K562 (cell line): ENCODE measurements around the gene CCR2. TPM values are rescaled to one million over a fixed set of nuclear protein-coding genes. Genes with fewer than 3 reads are reported as not detected.

Source experiments
- GMEB1 ChIP-seq: fragments of 250-450 bp; sonication (Bioruptor Pico); IDR thresholded peaks from 2 replicates; pipeline ENCODE4 v1.4.0; 2020; ENCODE audit warnings: mild to moderate bottlenecking
- RCOR1 ChIP-seq, 2 experiments: IDR thresholded peaks; 2 replicates each; pipeline ENCODE4 v1.6.1; 2012; ENCODE audit warnings: low read depth in 2 of 2, low read length in 2 of 2, borderline replicate concordance in 1 of 2, improper control_type of control experiment in 1 of 2
- REST ChIP-seq, 2 experiments: fragments of 450-650 bp; formaldehyde crosslinking in 1 of 2; IDR thresholded peaks; 2 replicates each; pipeline versions ENCODE4 v1.4.0 to v1.6.1; 2014 to 2020; ENCODE audit warnings: mild to moderate bottlenecking in 2 of 2, borderline replicate concordance in 1 of 2, low read depth in 1 of 2
- SREBF2 ChIP-seq: sonication (generic); formaldehyde crosslinking; IDR thresholded peaks from 2 replicates; pipeline ENCODE4 v1.4.0; 2020; ENCODE audit warnings: mild to moderate bottlenecking, missing genetic modification reagents
- ZNF311 ChIP-seq: fragments of 250-450 bp; sonication (Bioruptor Pico); IDR thresholded peaks from 2 replicates; pipeline ENCODE4 v1.4.0; 2020; ENCODE audit warnings: mild to moderate bottlenecking, moderate library complexity
- ZNF318 ChIP-seq, 2 experiments: fragments of 450-650 bp; IDR thresholded peaks; 2 replicates each; pipeline ENCODE4 v1.6.1; 2016; ENCODE audit warnings: mild to moderate bottlenecking in 2 of 2, borderline replicate concordance in 1 of 2, low read depth in 1 of 2, moderate library complexity in 1 of 2
- polyA plus RNA-seq, 8 experiments: library from polyadenylated mRNA; depleted of rRNA in 4 of 8; stranded (reverse) in 5 of 8; unstranded in 3 of 8; fragments of >200 nt; fragmentation: Nextera tagmentation in 2 of 8; fragmentation: Illumina TruSeq in 1 of 8; extraction: Ambion mirVana in 2 of 8; extraction: Trizol in 1 of 8; gene quantifications; 2 replicates each; pipeline versions ENCODE4 v1.2.1 to v1.2.3, GENCODE V29; 2011 to 2014; ENCODE audit warnings: inconsistent platforms in 1 of 8, missing spikeins in 1 of 8
- total RNA-seq, 7 experiments: library from RNA; depleted of rRNA in 6 of 7; stranded (reverse); fragments of >200 nt in 6 of 7; fragmentation: Illumina TruSeq in 2 of 7; extraction: Trizol in 2 of 7; gene quantifications; 2 replicates each; pipeline versions ENCODE4 v1.2.1 to v1.2.3, GENCODE V29; 2011 to 2021; ENCODE audit warnings: low replicate concordance in 1 of 7

Gene CCR2
- total and polyA plus RNA-seq, 9 of the 15 experiments (the other 6 are each of a cell fraction or from before 2014, with no cell fraction given) = not detected

- no peak for TF ChIP-seq REST (IDR thresholded peaks at IDR 0.05; ENCODE audit: borderline replicate concordance)
- TF ChIP-seq REST (CRISPR knock-in tag; IDR thresholded peaks at IDR 0.05; ENCODE audit: low read depth) = 0 out of 2 replicates have a peak, but pooled peaks have one; percentile 75
- no peak for TF ChIP-seq SREBF2 (CRISPR knock-in tag)
- TF ChIP-seq RCOR1 (IDR thresholded peaks at IDR 0.05; ENCODE audit: borderline replicate concordance in 1 of 2, low read depth in 2 of 2, low read length in 2 of 2) = peak; percentile 75 to 98
- TF ChIP-seq GMEB1 (CRISPR knock-in tag) = no peak
- peak in 1 of 2 experiments; percentile 93; a peak in 2 of 4 replicates for TF ChIP-seq ZNF318 (IDR thresholded peaks at IDR 0.05; ENCODE audit: borderline replicate concordance in 1 of 2, low read depth in 1 of 2)
- TF ChIP-seq ZNF311 = no peak
Measured at GRCh38 chr3:46400000-46400734, 46.3 kb downstream of the CCR2 start (continued).
